Measurements from ENCODE around the gene ANXA10. TPM values are rescaled to one million over a fixed set of nuclear protein-coding genes. Genes with fewer than 3 reads are reported as not detected.

Gene ANXA10
- total and polyA plus RNA-seq, 2 experiments from 2014 or later = not detected

GRCh38 chr4:168059251-168059650, 33.1 kb upstream of the ANXA10 start:
- Histone ChIP-seq H3K27me3 (ENCODE audit: insufficient read depth) (no peaks in the 10 kb centered on the region), H3F3A (replicated peaks; ENCODE audit: low read depth) (no peaks in the 10 kb centered on the region), H3K36me3 (ENCODE audit: insufficient read depth) (no peaks in the 10 kb centered on the region), H3K9me2 (ENCODE audit: insufficient read depth) (no peaks in the 10 kb centered on the region), H3K4me2 (no peak overlapping the region), H4K20me1 (replicated peaks; ENCODE audit: insufficient read depth) (no peaks in the 10 kb centered on the region), H3K27ac (ENCODE audit: low read depth) (no peak overlapping the region), H3K4me3 (no peak overlapping the region), H2AFZ (no peak overlapping the region), H3K79me2 (replicated peaks; ENCODE audit: insufficient read depth) (no peaks in the 10 kb centered on the region), H3K4me1 (ENCODE audit: insufficient read depth) (no peaks in the 10 kb centered on the region)
- H3K27me3 Mint-ChIP-seq (ENCODE audit: insufficient read depth, low read depth, poor library complexity) = no peaks in the 10 kb centered on the region
- no peak for DNase-seq (ENCODE audit: low spot score)
- no peaks in the 10 kb centered on the region for H3K36me3 Mint-ChIP-seq (ENCODE audit: low read depth)
- ATAC-seq = no peak
- TF ChIP-seq EZH2phosphoT487 (IDR thresholded peaks at IDR 0.05; ENCODE audit: unreplicated experiment) = no peak
- TF ChIP-seq JUNB (IDR thresholded peaks at IDR 0.05; ENCODE audit: unreplicated experiment) = no peak
- TF ChIP-seq ZNF462 (CRISPR knock-in tag; IDR thresholded peaks at IDR 0.05) = no peak
- TF ChIP-seq POLR2AphosphoS5 (IDR thresholded peaks at IDR 0.05; ENCODE audit: low read depth) = no peak
- no peak for TF ChIP-seq ZNF114 (CRISPR knock-in tag; IDR thresholded peaks at IDR 0.05)
- TF ChIP-seq EZH2 (IDR thresholded peaks at IDR 0.05; ENCODE audit: low read depth, unreplicated experiment) = no peak
- TF ChIP-seq CREB1 (CRISPR knock-in tag; IDR thresholded peaks at IDR 0.05; ENCODE audit: low read depth) = no peak
- TF ChIP-seq STAT1 (IDR thresholded peaks at IDR 0.05; ENCODE audit: unreplicated experiment) = no peak
- no peak for TF ChIP-seq ETS1 (IDR thresholded peaks at IDR 0.05)
- no peak for TF ChIP-seq ZNF331 (CRISPR knock-in tag; IDR thresholded peaks at IDR 0.05; ENCODE audit: low read depth)
- TF ChIP-seq CTCF (conservative IDR thresholded peaks at IDR 0.05; ENCODE audit: low read depth in 2 of 2) = no peak
- no peak for TF ChIP-seq NANOG (IDR thresholded peaks at IDR 0.05; ENCODE audit: borderline replicate concordance)
- TF ChIP-seq REST (IDR thresholded peaks at IDR 0.05; ENCODE audit: unreplicated experiment) = no peak
- H3K4me1 Mint-ChIP-seq = no peaks in the 10 kb centered on the region
- no peak overlapping the region for H3K27ac Mint-ChIP-seq
- H3K4me3 Mint-ChIP-seq = no peak overlapping the region
- no peaks in the 10 kb centered on the region for H3K9me3 Mint-ChIP-seq

All from GM23338 (cell line).